GM23338 (cell line): ENCODE measurements around the gene CNN2. TPM values are rescaled to one million over a fixed set of nuclear protein-coding genes. Genes with fewer than 3 reads are reported as not detected.

Experiments
- ATAC-seq: fragments of 200-7000 bp; cut with Tn5 transposase; 3 replicates; pipeline ENCODE4 v1.9.1; 2020
- DNase-seq: peaks from one replicate; pipeline ENCODE4 v3.0.0-alpha.2; 2015; ENCODE audit warnings: low spot score
- H2AFZ ChIP-seq: fragments of 200-600 bp; sonication (generic); 2 replicates; pipeline ENCODE4 v1.8.0; 2016; ENCODE audit warnings: antibody characterized with exemption, mild to moderate bottlenecking, moderate library complexity
- H3F3A ChIP-seq: fragments of 200-600 bp; sonication (generic); replicated peaks from 2 replicates; pipeline ENCODE4 v1.8.0; 2017; ENCODE audit warnings: antibody characterized with exemption, mixed run types, low read depth
- H3K27ac ChIP-seq: fragments of 200-600 bp; sonication (generic); 2 replicates; pipeline ENCODE4 v1.6.1; 2016; ENCODE audit warnings: low read depth
- H3K27me3 ChIP-seq: fragments of 200-600 bp; sonication (generic); 2 replicates; pipeline ENCODE4 v1.8.0; 2016; ENCODE audit warnings: mild to moderate bottlenecking, mixed run types, moderate library complexity; ENCODE audit not compliant: insufficient read depth
- H3K36me3 ChIP-seq: fragments of 200-600 bp; sonication (generic); 2 replicates; pipeline ENCODE4 v1.8.0; 2016; ENCODE audit warnings: mild to moderate bottlenecking; ENCODE audit not compliant: insufficient read depth
- H3K4me1 ChIP-seq: fragments of 200-600 bp; sonication (generic); 2 replicates; pipeline ENCODE4 v1.8.0; 2016; ENCODE audit warnings: mild to moderate bottlenecking, moderate library complexity; ENCODE audit not compliant: insufficient read depth
- H3K4me2 ChIP-seq: fragments of 200-600 bp; sonication (generic); 2 replicates; pipeline ENCODE4 v1.7.1; 2017; ENCODE audit warnings: mixed run types
- H3K4me3 ChIP-seq: fragments of 200-600 bp; sonication (generic); 2 replicates; pipeline ENCODE4 v1.6.1; 2016; ENCODE audit warnings: mixed run types
- H3K79me2 ChIP-seq: fragments of 200-600 bp; sonication (generic); replicated peaks from 2 replicates; pipeline ENCODE4 v1.8.0; 2017; ENCODE audit warnings: mild to moderate bottlenecking; ENCODE audit not compliant: insufficient read depth
- H3K9me2 ChIP-seq: fragments of 200-600 bp; sonication (generic); 2 replicates; pipeline ENCODE4 v1.8.0; 2017; ENCODE audit not compliant: insufficient read depth
- H4K20me1 ChIP-seq: fragments of 200-600 bp; sonication (generic); replicated peaks from 2 replicates; pipeline ENCODE4 v1.8.0; 2017; ENCODE audit warnings: mild to moderate bottlenecking; ENCODE audit not compliant: insufficient read depth
- H3K27ac Mint-ChIP-seq: 2 replicates; pipeline ENCODE4 v1.8.0; 2020; ENCODE audit warnings: inconsistent platforms, mild to moderate bottlenecking, moderate library complexity, mixed read lengths
- H3K27me3 Mint-ChIP-seq: 3 replicates; pipeline ENCODE4 v1.8.0; 2022; ENCODE audit warnings: low read depth, mild to moderate bottlenecking, moderate library complexity, mixed read lengths, inconsistent platforms; ENCODE audit not compliant: insufficient read depth, poor library complexity
- H3K36me3 Mint-ChIP-seq: 3 replicates; pipeline ENCODE4 v1.8.0; 2021; ENCODE audit warnings: low read depth, mild to moderate bottlenecking, inconsistent platforms, moderate library complexity, mixed read lengths
- H3K4me1 Mint-ChIP-seq: 3 replicates; pipeline ENCODE4 v1.8.0; 2020; ENCODE audit warnings: mild to moderate bottlenecking, inconsistent platforms, mixed read lengths
- H3K4me3 Mint-ChIP-seq: 3 replicates; pipeline ENCODE4 v1.8.0; 2021; ENCODE audit warnings: moderate library complexity, mild to moderate bottlenecking, inconsistent platforms, mixed read lengths
- H3K9me3 Mint-ChIP-seq: 3 replicates; pipeline ENCODE4 v1.8.0; 2020; ENCODE audit warnings: moderate library complexity, mild to moderate bottlenecking, inconsistent platforms, mixed read lengths
- CREB1 ChIP-seq: fragments of 250-450 bp; sonication (Bioruptor Pico); IDR thresholded peaks from 2 replicates; pipeline ENCODE4 v1.5.0; 2020; ENCODE audit warnings: low read depth, mild to moderate bottlenecking, moderate library complexity
- EZH2 ChIP-seq: fragments of 200-600 bp; sonication (generic); IDR thresholded peaks from one replicate; pipeline ENCODE4 v1.8.0; 2017; ENCODE audit warnings: antibody characterized with exemption, mild to moderate bottlenecking, low read depth; ENCODE audit not compliant: unreplicated experiment
- EZH2phosphoT487 ChIP-seq: fragments of 200-600 bp; sonication (generic); IDR thresholded peaks from one replicate; pipeline ENCODE4 v1.8.1; 2018; ENCODE audit warnings: antibody characterized with exemption; ENCODE audit not compliant: unreplicated experiment
- JUNB ChIP-seq: IDR thresholded peaks from one replicate; pipeline ENCODE4 v1.6.1; 2016; ENCODE audit warnings: antibody characterized with exemption; ENCODE audit not compliant: unreplicated experiment
- NANOG ChIP-seq: IDR thresholded peaks from 2 replicates; pipeline ENCODE4 v1.6.1; 2016; ENCODE audit warnings: antibody characterized with exemption, borderline replicate concordance
- POLR2AphosphoS5 ChIP-seq: IDR thresholded peaks from 2 replicates; pipeline ENCODE4 v1.6.1; 2016; ENCODE audit warnings: antibody characterized with exemption, low read depth
- REST ChIP-seq: IDR thresholded peaks from one replicate; pipeline ENCODE4 v1.6.1; 2018; ENCODE audit warnings: antibody characterized with exemption; ENCODE audit not compliant: unreplicated experiment
- STAT1 ChIP-seq: IDR thresholded peaks from one replicate; pipeline ENCODE4 v1.6.1; 2016; ENCODE audit warnings: antibody characterized with exemption; ENCODE audit not compliant: unreplicated experiment
- ZNF114 ChIP-seq: fragments of 250-450 bp; sonication (Bioruptor Pico); IDR thresholded peaks from 2 replicates; pipeline ENCODE4 v1.5.0; 2020; ENCODE audit warnings: mild to moderate bottlenecking, moderate library complexity
- ZNF331 ChIP-seq: fragments of 250-450 bp; sonication (Bioruptor Pico); IDR thresholded peaks from 2 replicates; pipeline ENCODE4 v1.5.0; 2020; ENCODE audit warnings: low read depth, mild to moderate bottlenecking, moderate library complexity
- polyA plus RNA-seq: library from polyadenylated mRNA; unstranded; fragments of >200 nt; fragmentation: Nextera tagmentation; extraction: Ambion mirVana; gene quantifications from 2 replicates; pipeline ENCODE4 v1.2.1, GENCODE V29; 2016
- total RNA-seq: library from RNA; depleted of rRNA; stranded (reverse); fragments of >200 nt; shearing (Covaris generic); gene quantifications from 2 replicates; pipeline ENCODE4 v1.2.3, GENCODE V29; 2014
- TF ChIP-seq, protein P1 (sequence below): fragments of 250-450 bp; sonication (Bioruptor Pico); IDR thresholded peaks from 2 replicates; pipeline ENCODE4 v1.5.0; 2020; ENCODE audit warnings: mild to moderate bottlenecking, moderate library complexity
- TF ChIP-seq, protein P2 (sequence below), 2 experiments: fragments of 200-600 bp in 1 of 2; sonication (generic) in 1 of 2; conservative IDR thresholded peaks; 2 replicates each; pipeline versions ENCODE4 v1.5.1 to v1.6.1; 2016 to 2017; ENCODE audit warnings: antibody characterized with exemption in 2 of 2, low read depth in 2 of 2, mild to moderate bottlenecking in 2 of 2, moderate library complexity in 1 of 2
- TF ChIP-seq, protein P3 (sequence below): IDR thresholded peaks from 2 replicates; pipeline ENCODE4 v1.6.1; 2016; ENCODE audit warnings: antibody characterized with exemption

The CNN2 gene
- total and polyA plus RNA-seq, 2 experiments from 2014 or later: 330 to 392 TPM

- no peak overlapping the region for H3K4me2 ChIP-seq
- Mint-ChIP-seq H3K4me1 (peaks cover 26% of the 10 kb centered on the region), H3K9me3 (no peaks in the 10 kb centered on the region), H3K4me3 (no peak overlapping the region), H3K27me3 (peaks cover 7% of the 10 kb centered on the region), H3K27ac (0 out of 2 replicates have a peak overlapping the region, but pooled peaks have one; percentile 70), H3K36me3 (peaks cover 3% of the 10 kb centered on the region; the same call in 2 of the 3 replicates)
- H3K79me2 ChIP-seq: peaks cover 58% of the 10 kb centered on the region
- no peak for TF ChIP-seq POLR2AphosphoS5
- TF ChIP-seq JUNB: no peak
- TF ChIP-seq ZNF331 (CRISPR knock-in tag): no peak
- TF ChIP-seq REST: no peak
- TF ChIP-seq, protein P1, sequence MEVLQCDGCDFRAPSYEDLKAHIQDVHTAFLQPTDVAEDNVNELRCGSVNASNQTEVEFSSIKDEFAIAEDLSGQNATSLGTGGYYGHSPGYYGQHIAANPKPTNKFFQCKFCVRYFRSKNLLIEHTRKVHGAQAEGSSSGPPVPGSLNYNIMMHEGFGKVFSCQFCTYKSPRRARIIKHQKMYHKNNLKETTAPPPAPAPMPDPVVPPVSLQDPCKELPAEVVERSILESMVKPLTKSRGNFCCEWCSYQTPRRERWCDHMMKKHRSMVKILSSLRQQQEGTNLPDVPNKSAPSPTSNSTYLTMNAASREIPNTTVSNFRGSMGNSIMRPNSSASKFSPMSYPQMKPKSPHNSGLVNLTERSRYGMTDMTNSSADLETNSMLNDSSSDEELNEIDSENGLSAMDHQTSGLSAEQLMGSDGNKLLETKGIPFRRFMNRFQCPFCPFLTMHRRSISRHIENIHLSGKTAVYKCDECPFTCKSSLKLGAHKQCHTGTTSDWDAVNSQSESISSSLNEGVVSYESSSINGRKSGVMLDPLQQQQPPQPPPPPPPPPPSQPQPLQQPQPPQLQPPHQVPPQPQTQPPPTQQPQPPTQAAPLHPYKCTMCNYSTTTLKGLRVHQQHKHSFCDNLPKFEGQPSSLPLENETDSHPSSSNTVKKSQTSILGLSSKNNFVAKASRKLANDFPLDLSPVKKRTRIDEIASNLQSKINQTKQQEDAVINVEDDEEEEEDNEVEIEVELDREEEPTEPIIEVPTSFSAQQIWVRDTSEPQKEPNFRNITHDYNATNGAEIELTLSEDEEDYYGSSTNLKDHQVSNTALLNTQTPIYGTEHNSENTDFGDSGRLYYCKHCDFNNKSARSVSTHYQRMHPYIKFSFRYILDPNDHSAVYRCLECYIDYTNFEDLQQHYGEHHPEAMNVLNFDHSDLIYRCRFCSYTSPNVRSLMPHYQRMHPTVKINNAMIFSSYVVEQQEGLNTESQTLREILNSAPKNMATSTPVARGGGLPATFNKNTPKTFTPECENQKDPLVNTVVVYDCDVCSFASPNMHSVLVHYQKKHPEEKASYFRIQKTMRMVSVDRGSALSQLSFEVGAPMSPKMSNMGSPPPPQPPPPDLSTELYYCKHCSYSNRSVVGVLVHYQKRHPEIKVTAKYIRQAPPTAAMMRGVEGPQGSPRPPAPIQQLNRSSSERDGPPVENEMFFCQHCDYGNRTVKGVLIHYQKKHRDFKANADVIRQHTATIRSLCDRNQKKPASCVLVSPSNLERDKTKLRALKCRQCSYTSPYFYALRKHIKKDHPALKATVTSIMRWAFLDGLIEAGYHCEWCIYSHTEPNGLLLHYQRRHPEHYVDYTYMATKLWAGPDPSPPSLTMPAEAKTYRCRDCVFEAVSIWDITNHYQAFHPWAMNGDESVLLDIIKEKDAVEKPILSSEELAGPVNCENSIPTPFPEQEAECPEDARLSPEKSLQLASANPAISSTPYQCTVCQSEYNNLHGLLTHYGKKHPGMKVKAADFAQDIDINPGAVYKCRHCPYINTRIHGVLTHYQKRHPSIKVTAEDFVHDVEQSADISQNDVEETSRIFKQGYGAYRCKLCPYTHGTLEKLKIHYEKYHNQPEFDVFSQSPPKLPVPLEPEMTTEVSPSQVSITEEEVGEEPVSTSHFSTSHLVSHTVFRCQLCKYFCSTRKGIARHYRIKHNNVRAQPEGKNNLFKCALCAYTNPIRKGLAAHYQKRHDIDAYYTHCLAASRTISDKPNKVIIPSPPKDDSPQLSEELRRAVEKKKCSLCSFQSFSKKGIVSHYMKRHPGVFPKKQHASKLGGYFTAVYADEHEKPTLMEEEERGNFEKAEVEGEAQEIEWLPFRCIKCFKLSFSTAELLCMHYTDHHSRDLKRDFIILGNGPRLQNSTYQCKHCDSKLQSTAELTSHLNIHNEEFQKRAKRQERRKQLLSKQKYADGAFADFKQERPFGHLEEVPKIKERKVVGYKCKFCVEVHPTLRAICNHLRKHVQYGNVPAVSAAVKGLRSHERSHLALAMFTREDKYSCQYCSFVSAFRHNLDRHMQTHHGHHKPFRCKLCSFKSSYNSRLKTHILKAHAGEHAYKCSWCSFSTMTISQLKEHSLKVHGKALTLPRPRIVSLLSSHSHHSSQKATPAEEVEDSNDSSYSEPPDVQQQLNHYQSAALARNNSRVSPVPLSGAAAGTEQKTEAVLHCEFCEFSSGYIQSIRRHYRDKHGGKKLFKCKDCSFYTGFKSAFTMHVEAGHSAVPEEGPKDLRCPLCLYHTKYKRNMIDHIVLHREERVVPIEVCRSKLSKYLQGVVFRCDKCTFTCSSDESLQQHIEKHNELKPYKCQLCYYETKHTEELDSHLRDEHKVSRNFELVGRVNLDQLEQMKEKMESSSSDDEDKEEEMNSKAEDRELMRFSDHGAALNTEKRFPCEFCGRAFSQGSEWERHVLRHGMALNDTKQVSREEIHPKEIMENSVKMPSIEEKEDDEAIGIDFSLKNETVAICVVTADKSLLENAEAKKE (CRISPR knock-in tag): no peak
- TF ChIP-seq EZH2: no peak
- no peak for TF ChIP-seq ZNF114 (CRISPR knock-in tag)
- no peak for TF ChIP-seq CREB1
- no peak for TF ChIP-seq STAT1
- TF ChIP-seq EZH2phosphoT487: no peak
- TF ChIP-seq NANOG: no peak
- TF ChIP-seq, protein P2, sequence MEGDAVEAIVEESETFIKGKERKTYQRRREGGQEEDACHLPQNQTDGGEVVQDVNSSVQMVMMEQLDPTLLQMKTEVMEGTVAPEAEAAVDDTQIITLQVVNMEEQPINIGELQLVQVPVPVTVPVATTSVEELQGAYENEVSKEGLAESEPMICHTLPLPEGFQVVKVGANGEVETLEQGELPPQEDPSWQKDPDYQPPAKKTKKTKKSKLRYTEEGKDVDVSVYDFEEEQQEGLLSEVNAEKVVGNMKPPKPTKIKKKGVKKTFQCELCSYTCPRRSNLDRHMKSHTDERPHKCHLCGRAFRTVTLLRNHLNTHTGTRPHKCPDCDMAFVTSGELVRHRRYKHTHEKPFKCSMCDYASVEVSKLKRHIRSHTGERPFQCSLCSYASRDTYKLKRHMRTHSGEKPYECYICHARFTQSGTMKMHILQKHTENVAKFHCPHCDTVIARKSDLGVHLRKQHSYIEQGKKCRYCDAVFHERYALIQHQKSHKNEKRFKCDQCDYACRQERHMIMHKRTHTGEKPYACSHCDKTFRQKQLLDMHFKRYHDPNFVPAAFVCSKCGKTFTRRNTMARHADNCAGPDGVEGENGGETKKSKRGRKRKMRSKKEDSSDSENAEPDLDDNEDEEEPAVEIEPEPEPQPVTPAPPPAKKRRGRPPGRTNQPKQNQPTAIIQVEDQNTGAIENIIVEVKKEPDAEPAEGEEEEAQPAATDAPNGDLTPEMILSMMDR (conservative IDR thresholded peaks at IDR 0.05; ENCODE audit: low read depth in 2 of 2): no peak
- TF ChIP-seq, protein P3, sequence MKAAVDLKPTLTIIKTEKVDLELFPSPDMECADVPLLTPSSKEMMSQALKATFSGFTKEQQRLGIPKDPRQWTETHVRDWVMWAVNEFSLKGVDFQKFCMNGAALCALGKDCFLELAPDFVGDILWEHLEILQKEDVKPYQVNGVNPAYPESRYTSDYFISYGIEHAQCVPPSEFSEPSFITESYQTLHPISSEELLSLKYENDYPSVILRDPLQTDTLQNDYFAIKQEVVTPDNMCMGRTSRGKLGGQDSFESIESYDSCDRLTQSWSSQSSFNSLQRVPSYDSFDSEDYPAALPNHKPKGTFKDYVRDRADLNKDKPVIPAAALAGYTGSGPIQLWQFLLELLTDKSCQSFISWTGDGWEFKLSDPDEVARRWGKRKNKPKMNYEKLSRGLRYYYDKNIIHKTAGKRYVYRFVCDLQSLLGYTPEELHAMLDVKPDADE: no peak
- H3K4me1 ChIP-seq: peaks cover 8% of the 10 kb centered on the region; the same call in 1 of the 2 replicates
- no peak overlapping the region for H2AFZ ChIP-seq
- H3K27ac ChIP-seq: no peak overlapping the region
- H3K36me3 ChIP-seq: no peaks in the 10 kb centered on the region
- no peaks in the 10 kb centered on the region for H3K27me3 ChIP-seq
- no peaks in the 10 kb centered on the region for H3K9me2 ChIP-seq
- no peak for ATAC-seq
- no peak overlapping the region for H3K4me3 ChIP-seq
- peaks cover 21% of the 10 kb centered on the region for H4K20me1 ChIP-seq
- no peak for DNase-seq
- H3F3A ChIP-seq: peaks cover 9% of the 10 kb centered on the region; the same call in 1 of the 2 replicates
Observed at GRCh38 chr19:1014161-1015060, 12.0 kb upstream of the CNN2 start.
